Measurements from ENCODE around the gene SERTAD3. TPM values are rescaled to one million over a fixed set of nuclear protein-coding genes. Genes with fewer than 3 reads are reported as not detected.

The SERTAD3 gene
- total and polyA plus RNA-seq, 10 of the 15 experiments (the other 5 are each of a cell fraction or from before 2014, with no cell fraction given), result 4.2 to 22.4 (median 13.7) TPM

GRCh38 chr19:40465025-40465556 is 21.0 kb upstream of the SERTAD3 start:
- ATAC-seq, result peak; percentile 17
- FAIRE-seq, result no peak
- TSS peak; percentile 91 for BruUV-seq (replicated peaks)
- RAD21 ChIA-PET (ENCODE audit: unreplicated experiment), result interaction anchor here (0.7 to 4.6 kb wide), 25 partner anchors 11 to 275 kb away, joined by 3 to 26 read pairs (median 4); partner anchors contain the start of genes C19orf47, PLD3 and SERTAD1
- intact Hi-C loops (cut with micrococcal nuclease; ENCODE audit: unreplicated experiment) (loop anchor here (2.0 kb wide), 1 partner anchor 134 kb away; no protein-coding TSS in a partner anchor), in situ Hi-C loops (cut with MboI) (no loop called here)
- peaks cover 0 to 2% of the 10 kb centered on the region in 2 experiments; a peak in 3 of 4 replicates for H3K27me3 ChIP-seq (replicated peaks in 1 of 2; ENCODE audit: control insufficient read depth in 2 of 2, insufficient read depth in 2 of 2, low read length in 1 of 2)
- H3K9me3 ChIP-seq (replicated peaks; ENCODE audit: control insufficient read depth, insufficient read depth, low read length), result no peaks in the 10 kb centered on the region
- DNase-seq (ENCODE audit: low read depth, low spot score), result no peak
- H3K79me2 ChIP-seq (ENCODE audit: control insufficient read depth, insufficient read depth, low read length), result no peaks in the 10 kb centered on the region
- H3K36me3 ChIP-seq (ENCODE audit: control insufficient read depth in 2 of 2, insufficient read depth in 2 of 2, low read length in 1 of 2), result no peaks in the 10 kb centered on the region
- peak overlapping the region; percentile 61 for H3K27ac ChIP-seq (ENCODE audit: control insufficient read depth, insufficient read depth)
- CTCF ChIA-PET, result interaction anchor here (0.6 to 4.7 kb wide), 22 partner anchors 11 to 183 kb away, joined by 3 to 67 read pairs (median 5); partner anchors contain the start of genes PRX and SERTAD1
- H3K9ac ChIP-seq (ENCODE audit: control insufficient read depth, insufficient read depth, low read length), result peak overlapping the region; percentile 81
- WGBS (ENCODE audit: insufficient coverage, insufficient replicate concordance, low lambda C conversion rate, missing lambda C conversion rate), result 8% methylated on average over 11 of the region's 11 CpGs
- H3K4me2 ChIP-seq (ENCODE audit: control insufficient read depth, insufficient read depth), result peak overlapping the region; percentile 82
- H3K4me1 ChIP-seq (ENCODE audit: control insufficient read depth, insufficient read depth, low read length), result peaks cover 31% of the 10 kb centered on the region
- SMC1A ChIA-PET (ENCODE audit: uncharacterized antibody, unreplicated experiment), result interaction anchor here (0.9 to 3.4 kb wide), 13 partner anchors 12 to 170 kb away, joined by 3 to 18 read pairs (median 5); partner anchors contain the start of gene SERTAD3
- no peaks in the 10 kb centered on the region for H4K20me1 ChIP-seq (ENCODE audit: control insufficient read depth, insufficient read depth)
- peak overlapping the region; percentile 66 for H3K4me3 ChIP-seq
- TF ChIP-seq TARDBP (IDR thresholded peaks at IDR 0.05; ENCODE audit: borderline replicate concordance) (no peak), SUZ12 (IDR thresholded peaks at IDR 0.05; ENCODE audit: unreplicated experiment) (no peak), MTA2 (IDR thresholded peaks at IDR 0.05; ENCODE audit: low read depth) (0 out of 2 replicates have a peak, but pooled peaks have one; percentile 17), FOXM1 (IDR thresholded peaks at IDR 0.05; ENCODE audit: low read depth, low read length) (no peak), RAD51 (IDR thresholded peaks at IDR 0.05) (no peak; the same call in 1 of the 2 replicates), NBN (IDR thresholded peaks at IDR 0.05) (peak; percentile 30; the same call in 1 of the 2 replicates), LARP7 (IDR thresholded peaks at IDR 0.05) (0 out of 2 replicates have a peak, but pooled peaks have one; percentile 2), ZNF217 (IDR thresholded peaks at IDR 0.05) (peak; percentile 55; the same call in 1 of the 2 replicates), RUNX3 (IDR thresholded peaks at IDR 0.05; ENCODE audit: low read length) (peak; percentile 25), IKZF2 (IDR thresholded peaks at IDR 0.05) (peak; percentile 4 to 22; a peak in 2 of 4 replicates)
- POLR2A ChIA-PET, result interaction anchor here (0.9 to 1.9 kb wide), 8 partner anchors 8 to 117 kb away, joined by 3 to 15 read pairs (median 6); partner anchors contain the start of genes C19orf47, PLD3 and SERTAD1
- peak overlapping the region; percentile 95 for H2AFZ ChIP-seq (ENCODE audit: control insufficient read depth, low read depth, low read length)

Measured in GM12878 (cell line).